GM18907 (cell line): ENCODE data around the gene CIT.
"Not testable (repeated sequence)": the region's sequence is repeated elsewhere in the genome, so short reads cannot be mapped to it uniquely, and the experiment has no call there.

Source experiments
- ATAC-seq: cut with Tn5 transposase; IDR thresholded peaks from one replicate; pipeline ENCODE4 v1.9.1; 2021; ENCODE audit warnings: mild to moderate bottlenecking, moderate library complexity; ENCODE audit not compliant: unreplicated experiment

Gene CIT

DNA sequence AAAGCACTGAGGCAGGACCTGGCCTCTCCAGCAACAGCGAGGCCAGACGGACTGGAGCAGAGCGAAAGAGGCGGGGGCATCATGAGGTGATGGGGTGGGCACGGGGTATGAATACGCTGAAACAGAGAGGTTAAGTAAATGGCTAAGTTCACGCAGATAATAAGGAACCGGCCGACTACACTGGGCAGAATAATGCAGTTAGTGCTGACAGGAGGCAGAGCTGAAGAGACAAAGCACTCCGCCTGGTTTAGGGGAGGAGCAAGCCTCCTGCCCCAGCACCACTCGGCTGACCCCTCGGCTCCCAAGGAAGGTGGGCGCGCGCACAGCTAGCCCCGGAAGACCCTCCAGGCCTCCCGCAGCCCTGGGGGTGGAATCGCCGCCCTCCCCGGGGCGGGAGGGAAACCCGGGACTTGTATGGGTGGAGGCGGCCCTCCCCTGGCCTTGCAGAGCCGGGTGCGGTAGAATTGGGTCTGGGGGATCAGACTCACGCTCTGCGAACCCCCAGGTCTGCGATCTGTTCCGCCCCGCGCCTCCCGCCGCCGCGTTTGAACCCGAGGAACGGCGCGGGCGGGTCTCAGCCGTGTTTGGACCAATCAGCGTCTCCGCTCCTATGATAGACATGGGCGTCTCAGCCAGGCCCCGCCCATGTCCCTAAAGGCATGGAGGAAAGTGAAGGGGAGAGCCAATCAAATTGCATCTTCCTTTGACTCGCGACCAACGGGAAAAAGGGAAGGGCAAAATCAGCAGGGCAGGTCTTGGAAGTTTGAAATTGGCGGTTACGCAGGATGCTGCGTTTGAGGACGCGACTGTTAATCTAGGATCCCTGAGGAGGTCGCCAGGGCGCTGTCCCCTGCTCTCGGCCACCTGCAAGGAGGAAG is at the start of gene CIT:
Gene CIT, minus strand, starts transcription at position 560 of the 878 bp plus-strand sequence. CDS start 1,152 bp downstream, outside the sequence.
- peak; percentile 99 for ATAC-seq

DNA sequence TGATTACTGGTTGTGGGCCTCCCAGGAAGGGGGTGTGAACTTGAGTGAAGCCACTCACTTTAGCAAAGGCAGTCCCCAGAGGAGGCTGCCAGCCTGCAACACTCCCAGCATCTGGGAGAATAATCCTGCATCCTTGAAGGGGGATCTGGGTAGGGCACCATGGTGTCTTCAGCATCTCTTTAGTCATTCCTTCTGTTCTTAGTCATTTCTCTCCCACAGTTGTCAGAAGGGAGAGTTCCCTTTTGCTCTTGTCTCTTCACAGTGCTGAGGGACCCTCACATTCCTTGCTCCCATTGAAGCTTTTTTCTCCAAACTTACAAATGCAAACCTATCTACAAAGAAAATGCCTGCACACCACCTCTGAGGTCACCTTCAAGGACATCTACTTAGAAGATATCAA is 48.1 kb upstream of the CIT start:
- ATAC-seq, result no peak

- ATAC-seq, result no peak
Measured at GRCh38 chr12:119920064-119920463, 42.9 kb upstream of the CIT start.

DNA sequence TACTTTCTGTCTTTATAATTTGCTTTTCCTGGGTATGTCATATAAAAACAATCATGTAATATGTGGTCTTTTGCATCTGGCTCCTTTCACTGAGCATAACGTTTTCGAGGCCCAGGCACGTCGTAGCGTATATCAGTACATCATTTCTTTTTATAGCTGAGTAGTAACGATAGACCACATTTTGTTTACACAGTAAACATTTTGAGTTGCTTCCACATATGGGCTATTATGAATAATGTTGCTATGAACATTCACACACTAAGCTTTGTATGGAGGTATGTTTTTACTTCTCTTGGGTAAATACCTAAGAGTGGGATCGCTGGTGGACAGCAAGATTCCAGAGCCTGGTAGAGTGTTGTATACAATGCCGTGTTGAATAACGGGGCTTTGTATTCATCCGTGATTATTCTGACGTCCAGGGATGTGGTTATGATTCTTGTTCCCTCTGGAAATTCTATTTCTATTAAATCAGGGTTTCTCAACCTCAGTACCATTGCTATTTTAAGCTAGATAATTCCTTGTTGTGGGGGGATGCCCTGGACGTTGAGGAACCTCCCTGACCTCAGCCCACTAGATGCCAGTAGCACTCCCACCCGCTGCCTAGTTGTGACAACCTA is 38.9 kb upstream of the CIT start:
- ATAC-seq, result no peak

DNA sequence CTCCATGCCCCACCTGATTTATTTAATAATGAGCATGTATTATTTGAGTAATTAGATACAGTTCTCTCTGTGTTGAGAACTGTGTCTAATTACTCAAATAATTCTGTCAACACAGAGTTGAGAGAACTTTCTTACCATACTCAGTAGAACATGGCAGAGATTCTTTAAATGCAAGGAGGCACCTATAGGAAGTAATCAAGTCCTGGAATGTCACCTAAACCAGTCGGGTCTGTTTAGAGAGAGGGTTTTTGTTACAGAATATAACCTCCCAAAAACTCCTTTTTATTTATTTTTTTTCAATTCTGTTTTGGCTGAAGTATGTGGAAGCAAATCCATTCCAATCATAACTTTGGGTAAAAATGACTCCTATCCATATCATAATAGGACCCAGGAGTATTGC is 37.5 kb upstream of the CIT start:
- ATAC-seq, result no peak

- no peak for ATAC-seq
Measured at GRCh38 chr12:119913536-119914330, 36.6 kb upstream of the CIT start.

DNA sequence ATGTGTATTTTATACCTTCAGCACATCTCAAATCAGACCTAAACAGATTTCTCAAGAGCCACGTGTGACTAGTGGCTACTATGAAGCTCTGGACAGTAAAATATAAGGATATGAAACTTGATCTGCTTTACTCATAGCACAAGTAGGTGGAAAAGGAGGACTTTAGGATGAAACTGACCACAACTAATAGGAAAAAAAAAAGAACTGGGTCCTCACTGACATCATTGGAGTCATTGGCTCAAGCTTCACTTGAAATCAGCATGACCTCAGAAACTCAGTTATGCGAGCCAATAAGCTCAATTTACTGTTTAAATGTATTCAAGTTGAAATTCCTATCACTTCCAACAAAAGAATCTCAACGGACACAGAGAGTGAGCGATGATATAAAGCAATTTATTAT is 34.1 kb upstream of the CIT start:
- no peak for ATAC-seq

GRCh38 chr12:119910586-119910985 is 33.5 kb upstream of the CIT start:
- no peak for ATAC-seq

- peak; percentile 78 for ATAC-seq
Measured at GRCh38 chr12:119902084-119902509, 25.0 kb upstream of the CIT start.

DNA sequence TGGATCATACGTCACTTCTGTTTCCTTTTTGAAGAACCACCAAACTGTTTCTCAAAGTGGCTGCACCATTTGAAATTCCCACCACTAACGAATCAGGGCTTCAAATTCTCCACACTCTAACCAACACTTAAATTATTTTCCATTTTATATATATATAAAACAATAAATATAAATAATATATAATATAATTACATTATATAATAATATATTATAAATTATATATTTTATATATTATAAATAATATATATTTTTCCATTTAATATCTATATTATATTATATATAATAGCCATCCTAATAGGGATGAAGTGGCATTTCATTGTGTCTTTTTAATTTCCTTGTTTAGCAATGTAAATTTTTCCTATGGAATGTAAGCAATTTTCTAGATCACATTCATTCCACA is 24.6 kb upstream of the CIT start:
- ATAC-seq, result no peak

DNA sequence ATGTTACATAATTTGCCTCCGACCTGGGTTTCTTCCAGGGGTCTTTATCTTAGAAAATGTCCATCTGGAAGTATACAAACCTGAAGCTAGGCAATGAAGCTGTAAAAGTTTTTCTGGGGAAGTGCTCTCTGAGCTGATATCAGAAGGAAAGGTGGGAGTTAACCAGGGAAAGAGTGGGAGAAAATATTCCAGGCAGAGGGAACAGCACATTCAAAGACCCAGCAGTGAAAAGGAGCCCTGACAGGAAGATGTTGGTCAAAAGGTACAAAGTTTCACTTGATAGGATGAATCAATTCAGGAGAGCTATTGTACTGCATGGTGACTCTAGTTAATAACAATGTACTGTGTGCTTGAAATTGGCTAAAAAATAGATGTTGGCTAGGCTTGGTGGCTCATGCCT is 17.8 kb upstream of the CIT start:
- no peak for ATAC-seq

DNA sequence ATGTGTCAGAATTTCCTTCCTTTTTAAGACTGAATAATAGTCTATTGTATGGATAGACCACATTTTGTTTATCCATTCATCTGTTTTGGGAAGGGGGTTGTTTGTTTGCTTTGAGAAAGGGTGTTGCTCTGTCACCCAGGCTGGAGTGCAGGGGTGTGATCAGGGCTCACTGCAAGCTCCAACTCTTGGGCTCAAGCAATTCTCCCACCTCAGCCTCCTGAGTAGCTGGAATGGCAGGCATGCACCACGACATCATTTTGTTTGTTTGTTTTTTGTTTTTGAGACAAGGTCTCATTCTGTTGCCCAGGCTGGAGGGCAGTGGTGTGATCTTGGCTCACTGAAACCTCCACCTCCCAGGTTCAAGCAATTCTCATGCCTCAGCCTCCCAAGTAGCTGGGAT is 15.5 kb upstream of the CIT start:
- not testable (repeated sequence) for ATAC-seq

- no peak for ATAC-seq
Measured at GRCh38 chr12:119885549-119885948, 8.4 kb upstream of the CIT start.

DNA sequence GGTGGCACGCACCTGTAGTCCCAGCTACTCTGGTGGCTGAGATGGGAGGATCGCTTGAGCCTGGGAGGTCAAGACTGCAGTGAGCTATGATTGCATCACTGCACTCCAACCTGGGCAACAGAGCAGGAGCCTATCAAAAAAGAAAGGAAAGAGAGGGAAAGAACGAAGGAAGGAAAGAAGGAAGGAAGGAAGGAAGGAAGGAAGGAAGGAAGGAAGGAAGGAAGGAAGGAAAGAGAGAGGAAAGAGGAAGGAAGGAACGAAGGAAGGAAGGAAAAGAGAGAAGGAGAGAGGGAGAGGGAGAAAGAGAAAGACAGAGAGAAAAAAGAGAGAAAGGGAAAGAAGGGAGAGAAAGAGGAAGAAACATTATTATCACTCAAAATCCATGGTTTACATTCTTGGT is 6.7 kb upstream of the CIT start:
- not testable (repeated sequence) for ATAC-seq

DNA sequence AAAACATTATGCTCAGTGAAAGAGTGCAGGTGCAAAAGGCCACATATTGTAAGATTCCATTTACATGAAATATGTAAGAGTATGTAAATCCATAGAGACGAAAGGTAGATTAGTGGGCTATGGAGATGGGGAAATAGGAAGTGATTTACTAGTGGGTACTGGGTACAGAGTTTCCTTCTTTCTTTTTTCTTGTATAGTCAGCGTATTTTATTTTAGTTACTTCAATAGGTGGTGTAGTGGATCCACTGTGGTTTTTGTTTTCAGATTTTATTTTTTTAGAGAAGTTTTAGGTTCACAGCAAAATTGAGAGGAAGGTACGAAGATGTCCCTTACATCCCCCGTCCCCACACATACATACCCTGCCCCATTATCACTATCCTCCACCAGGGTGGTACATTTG is 6.1 kb upstream of the CIT start:
- no peak for ATAC-seq

DNA sequence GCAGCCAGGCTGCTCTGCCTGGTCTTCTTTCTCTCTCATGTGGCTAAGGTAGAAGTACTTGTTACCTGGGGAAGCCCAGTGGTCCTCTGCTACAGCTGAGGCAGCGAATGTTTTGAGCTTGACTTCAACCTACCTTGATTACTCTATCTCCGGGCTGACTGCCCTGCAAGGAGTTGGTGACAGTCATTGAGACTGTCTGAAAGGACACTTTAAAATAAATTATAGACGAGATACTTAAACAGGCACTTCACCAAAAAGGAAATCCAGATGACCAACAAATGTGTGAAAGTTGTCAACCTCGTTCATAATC is 474 bp upstream of the CIT start:
- ATAC-seq, result no peak

DNA sequence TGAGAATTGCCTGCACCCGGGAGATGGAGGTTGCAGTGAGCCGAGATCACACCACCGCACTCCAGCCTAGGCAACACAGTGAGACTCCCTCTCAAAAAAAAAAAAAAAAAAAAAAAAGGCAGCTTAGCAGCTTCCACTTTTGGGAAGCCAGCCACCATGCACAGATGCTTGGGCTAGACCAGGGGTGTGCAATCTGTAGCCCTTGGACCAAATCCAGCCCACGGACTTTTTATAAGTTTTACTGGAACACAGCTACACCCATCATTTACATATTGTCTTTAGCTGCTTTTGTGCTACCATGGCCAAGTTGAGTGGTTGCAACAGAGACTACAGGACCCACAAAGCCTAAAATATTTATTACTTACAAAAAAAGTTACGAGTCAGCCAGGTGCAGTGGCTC is 6.7 kb downstream of the CIT start:
- no peak for ATAC-seq

DNA sequence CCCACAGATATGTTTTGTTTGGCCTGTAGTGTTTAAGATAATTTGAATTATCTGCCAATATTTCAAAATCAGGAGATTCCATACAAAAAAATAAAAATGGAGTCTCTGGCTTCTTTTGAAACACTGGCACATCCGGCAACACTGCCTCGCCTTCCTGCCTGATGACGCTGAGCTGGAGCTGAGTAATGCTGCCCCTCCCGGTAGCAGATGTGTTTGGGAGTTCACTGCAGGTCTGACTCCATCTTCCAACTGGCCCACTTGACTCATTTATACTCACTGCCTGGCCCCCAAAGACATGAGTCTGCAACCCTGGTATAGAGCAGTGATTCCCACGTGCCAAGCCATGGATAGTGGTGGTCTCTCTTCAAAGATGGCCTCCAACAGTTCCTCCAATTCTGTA is 7.4 kb downstream of the CIT start:
- ATAC-seq, result no peak

DNA sequence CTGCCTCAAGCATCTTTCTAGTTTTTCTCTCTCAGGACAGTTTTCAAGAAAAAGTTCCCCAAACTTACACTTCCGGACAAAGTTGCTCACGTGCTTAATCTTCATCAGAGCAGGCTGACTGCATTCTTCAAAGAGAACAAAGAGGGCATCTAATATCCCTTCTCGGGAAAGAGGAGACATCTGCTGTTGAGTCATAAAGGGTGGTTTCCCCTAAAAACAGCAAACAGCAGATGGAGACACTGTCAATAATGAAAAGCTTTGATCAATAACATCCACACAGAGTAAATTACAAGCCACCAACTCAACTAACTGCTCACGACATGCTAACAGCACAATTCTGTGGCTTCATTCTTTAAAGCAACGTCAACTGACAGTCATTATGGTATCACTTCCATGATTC is 8.1 kb downstream of the CIT start:
- ATAC-seq, result no peak

DNA sequence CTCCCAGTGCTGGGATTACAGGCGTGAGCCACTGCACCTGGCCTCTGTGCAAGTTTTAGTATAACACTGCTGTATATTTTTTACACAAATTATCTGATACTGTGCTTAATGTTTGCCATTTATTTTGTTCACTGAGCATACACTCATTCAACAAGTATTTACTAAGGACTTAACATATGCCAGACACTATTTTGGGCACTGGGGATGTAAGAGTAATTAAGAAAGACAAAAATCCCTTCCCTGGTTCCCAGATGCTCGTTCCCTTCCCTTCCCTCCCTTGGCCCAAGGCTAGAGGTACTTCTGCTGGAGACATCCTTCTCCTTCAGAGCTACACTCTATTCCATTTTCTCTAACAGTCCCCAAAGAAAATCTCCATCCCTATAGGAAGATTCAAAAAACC is 12.5 kb downstream of the CIT start:
- ATAC-seq, result no peak

DNA sequence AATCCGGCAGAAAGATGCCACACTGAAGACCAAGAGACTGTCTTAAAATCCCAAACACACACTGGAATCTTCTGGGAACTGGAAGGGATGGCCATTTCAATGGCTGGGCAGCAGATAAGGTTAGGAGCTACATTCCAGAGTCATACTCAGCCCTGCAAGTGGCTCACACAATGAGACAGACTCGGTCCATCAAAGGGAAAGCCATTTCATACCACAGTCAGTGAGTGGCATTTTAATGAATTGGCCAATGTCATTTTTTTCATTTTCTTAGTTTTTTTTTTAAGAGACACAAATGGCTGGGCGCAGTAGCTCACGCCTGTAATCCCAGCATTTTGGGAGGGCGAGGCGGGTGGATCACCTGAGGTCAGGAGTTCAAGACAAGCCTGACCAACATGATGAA is 17.9 kb downstream of the CIT start:
- no peak for ATAC-seq

DNA sequence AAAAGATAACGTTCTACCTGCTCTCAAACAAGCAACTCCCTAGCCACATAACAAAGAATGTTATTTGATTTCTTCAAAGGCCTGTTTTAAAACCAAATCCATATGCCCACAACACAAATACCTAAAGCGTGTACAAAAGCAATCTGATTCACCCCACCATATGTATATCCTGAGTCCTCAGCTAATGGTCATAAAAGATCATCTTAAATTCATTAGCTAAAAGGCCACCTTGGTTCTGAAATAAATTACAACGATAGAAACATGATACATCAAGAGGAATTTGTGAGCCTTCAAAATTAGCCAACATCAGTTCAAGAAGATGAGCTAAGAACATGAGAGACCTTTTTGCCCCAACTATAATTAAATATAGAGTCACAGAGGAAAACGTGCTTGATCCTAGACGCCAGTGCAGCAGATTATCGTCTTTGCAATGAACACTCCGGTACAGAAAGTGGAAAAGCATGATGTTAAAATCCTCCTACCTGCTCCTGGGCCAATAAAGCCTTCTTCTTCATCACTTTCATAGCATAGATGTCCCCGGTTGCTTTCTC is 20.0 kb downstream of the CIT start:
- no peak for ATAC-seq
